ENCODE measurements around the gene IPMK. TPM values are rescaled to one million over a fixed set of nuclear protein-coding genes. Genes with fewer than 3 reads are reported as not detected.

Gene IPMK
- total RNA-seq, 1 donor from 2014 or later, result 6.8 TPM

- Histone ChIP-seq H3K9me3 (ENCODE audit: insufficient read depth, low read depth, low read length) (no peaks in the 10 kb centered on the region), H3K27ac (ENCODE audit: low read depth, low read length) (no peak overlapping the region), H3K9ac (ENCODE audit: low read length) (no peak overlapping the region), H3K79me2 (ENCODE audit: insufficient read depth, low read length) (peaks cover 23% of the 10 kb centered on the region), H3K4me1 (ENCODE audit: insufficient read depth, low read length) (peaks cover 25% of the 10 kb centered on the region), H4K20me1 (ENCODE audit: insufficient read depth, low read length) (no peaks in the 10 kb centered on the region), H3K36me3 (ENCODE audit: insufficient read depth, low read length) (no peaks in the 10 kb centered on the region), H3K4me3 (ENCODE audit: insufficient read depth, low read depth, low read length) (no peak overlapping the region), H3K27me3 (ENCODE audit: insufficient read depth, low read length) (no peaks in the 10 kb centered on the region), H2AFZ (ENCODE audit: low read depth, low read length) (no peak overlapping the region), H3K4me2 (ENCODE audit: low read length) (no peak overlapping the region)
- H3K9me3 Mint-ChIP-seq (ENCODE audit: unreplicated experiment), result no peaks in the 10 kb centered on the region
- H3K27me3 Mint-ChIP-seq (ENCODE audit: low read depth, unreplicated experiment), result no peaks in the 10 kb centered on the region
- H3K36me3 Mint-ChIP-seq (ENCODE audit: low read depth, unreplicated experiment), result peaks cover 12% of the 10 kb centered on the region
- FAIRE-seq, result no peak
- peaks cover 22% of the 10 kb centered on the region for H3K4me1 Mint-ChIP-seq (ENCODE audit: low read depth, unreplicated experiment)
- H3K27ac Mint-ChIP-seq (ENCODE audit: unreplicated experiment), result no peak overlapping the region
- no peak overlapping the region for H3K4me3 Mint-ChIP-seq (ENCODE audit: unreplicated experiment)
- TF ChIP-seq, protein P1, sequence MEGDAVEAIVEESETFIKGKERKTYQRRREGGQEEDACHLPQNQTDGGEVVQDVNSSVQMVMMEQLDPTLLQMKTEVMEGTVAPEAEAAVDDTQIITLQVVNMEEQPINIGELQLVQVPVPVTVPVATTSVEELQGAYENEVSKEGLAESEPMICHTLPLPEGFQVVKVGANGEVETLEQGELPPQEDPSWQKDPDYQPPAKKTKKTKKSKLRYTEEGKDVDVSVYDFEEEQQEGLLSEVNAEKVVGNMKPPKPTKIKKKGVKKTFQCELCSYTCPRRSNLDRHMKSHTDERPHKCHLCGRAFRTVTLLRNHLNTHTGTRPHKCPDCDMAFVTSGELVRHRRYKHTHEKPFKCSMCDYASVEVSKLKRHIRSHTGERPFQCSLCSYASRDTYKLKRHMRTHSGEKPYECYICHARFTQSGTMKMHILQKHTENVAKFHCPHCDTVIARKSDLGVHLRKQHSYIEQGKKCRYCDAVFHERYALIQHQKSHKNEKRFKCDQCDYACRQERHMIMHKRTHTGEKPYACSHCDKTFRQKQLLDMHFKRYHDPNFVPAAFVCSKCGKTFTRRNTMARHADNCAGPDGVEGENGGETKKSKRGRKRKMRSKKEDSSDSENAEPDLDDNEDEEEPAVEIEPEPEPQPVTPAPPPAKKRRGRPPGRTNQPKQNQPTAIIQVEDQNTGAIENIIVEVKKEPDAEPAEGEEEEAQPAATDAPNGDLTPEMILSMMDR (IDR thresholded peaks at IDR 0.05; ENCODE audit: insufficient read depth, low read depth, low read length), result no peak
- TF ChIP-seq EZH2 (IDR thresholded peaks at IDR 0.05; ENCODE audit: insufficient read depth, low read length), result no peak
- no peak for DNase-seq (ENCODE audit: low read depth)
Measured at GRCh38 chr10:58243269-58243668, 24.4 kb downstream of the IPMK start.

- Mint-ChIP-seq H3K36me3 (ENCODE audit: low read depth, unreplicated experiment) (peaks cover 16% of the 10 kb centered on the region), H3K4me3 (ENCODE audit: unreplicated experiment) (no peak overlapping the region), H3K27me3 (ENCODE audit: low read depth, unreplicated experiment) (no peaks in the 10 kb centered on the region), H3K4me1 (ENCODE audit: low read depth, unreplicated experiment) (peaks cover 38% of the 10 kb centered on the region), H3K9me3 (ENCODE audit: unreplicated experiment) (no peaks in the 10 kb centered on the region), H3K27ac (ENCODE audit: unreplicated experiment) (peak overlapping the region; percentile 60)
- no peaks in the 10 kb centered on the region for H3K36me3 ChIP-seq (ENCODE audit: insufficient read depth, low read length)
- no peaks in the 10 kb centered on the region for H3K27me3 ChIP-seq (ENCODE audit: insufficient read depth, low read length)
- H3K9ac ChIP-seq (ENCODE audit: low read length), result peak overlapping the region; percentile 62
- H4K20me1 ChIP-seq (ENCODE audit: insufficient read depth, low read length), result no peaks in the 10 kb centered on the region
- peaks cover 37% of the 10 kb centered on the region for H3K4me1 ChIP-seq (ENCODE audit: insufficient read depth, low read length)
- FAIRE-seq (no peak), DNase-seq (ENCODE audit: low read depth) (peak; percentile 57)
- peak overlapping the region; percentile 70 for H3K4me2 ChIP-seq (ENCODE audit: low read length)
- no peaks in the 10 kb centered on the region for H3K9me3 ChIP-seq (ENCODE audit: insufficient read depth, low read depth, low read length)
- H3K4me3 ChIP-seq (ENCODE audit: insufficient read depth, low read depth, low read length), result peak overlapping the region; percentile 11
- no peak overlapping the region for H2AFZ ChIP-seq (ENCODE audit: low read depth, low read length)
- TF ChIP-seq, protein P1 (IDR thresholded peaks at IDR 0.05; ENCODE audit: insufficient read depth, low read depth, low read length), result no peak
- TF ChIP-seq EZH2 (IDR thresholded peaks at IDR 0.05; ENCODE audit: insufficient read depth, low read length), result no peak
- H3K27ac ChIP-seq (ENCODE audit: low read depth, low read length), result peak overlapping the region; percentile 80
- H3K79me2 ChIP-seq (ENCODE audit: insufficient read depth, low read length), result peaks cover 25% of the 10 kb centered on the region
Measured at GRCh38 chr10:58241346-58241745, 26.3 kb downstream of the IPMK start.

- H3K36me3 Mint-ChIP-seq (ENCODE audit: low read depth, unreplicated experiment), result peaks cover 19% of the 10 kb centered on the region
- H3K27ac Mint-ChIP-seq (ENCODE audit: unreplicated experiment), result peak overlapping the region; percentile 60
- H2AFZ ChIP-seq (ENCODE audit: low read depth, low read length), result no peak overlapping the region
- H3K4me1 ChIP-seq (ENCODE audit: insufficient read depth, low read length), result peaks cover 37% of the 10 kb centered on the region
- H3K79me2 ChIP-seq (ENCODE audit: insufficient read depth, low read length), result peaks cover 25% of the 10 kb centered on the region
- peak overlapping the region; percentile 11 for H3K4me3 ChIP-seq (ENCODE audit: insufficient read depth, low read depth, low read length)
- peak overlapping the region; percentile 62 for H3K9ac ChIP-seq (ENCODE audit: low read length)
- H3K4me1 Mint-ChIP-seq (ENCODE audit: low read depth, unreplicated experiment), result peaks cover 38% of the 10 kb centered on the region
- TF ChIP-seq, protein P1 (IDR thresholded peaks at IDR 0.05; ENCODE audit: insufficient read depth, low read depth, low read length), result no peak
- TF ChIP-seq EZH2 (IDR thresholded peaks at IDR 0.05; ENCODE audit: insufficient read depth, low read length), result no peak
- no peaks in the 10 kb centered on the region for H3K9me3 Mint-ChIP-seq (ENCODE audit: unreplicated experiment)
- H4K20me1 ChIP-seq (ENCODE audit: insufficient read depth, low read length), result no peaks in the 10 kb centered on the region
- FAIRE-seq (no peak), DNase-seq (ENCODE audit: low read depth) (peak; percentile 59)
- H3K27me3 Mint-ChIP-seq (ENCODE audit: low read depth, unreplicated experiment), result no peaks in the 10 kb centered on the region
- H3K27ac ChIP-seq (ENCODE audit: low read depth, low read length), result peak overlapping the region; percentile 80
- no peaks in the 10 kb centered on the region for H3K36me3 ChIP-seq (ENCODE audit: insufficient read depth, low read length)
- no peaks in the 10 kb centered on the region for H3K9me3 ChIP-seq (ENCODE audit: insufficient read depth, low read depth, low read length)
- no peaks in the 10 kb centered on the region for H3K27me3 ChIP-seq (ENCODE audit: insufficient read depth, low read length)
- H3K4me2 ChIP-seq (ENCODE audit: low read length), result peak overlapping the region; percentile 70
- peak overlapping the region; percentile 52 for H3K4me3 Mint-ChIP-seq (ENCODE audit: unreplicated experiment)
Measured at GRCh38 chr10:58240531-58240930, 27.2 kb downstream of the IPMK start.
